WERI-Rb-1 (cell line): Measurements from ENCODE around the gene ABCC10.
"Not testable (repeated sequence)": the region's sequence is repeated elsewhere in the genome, so short reads cannot be mapped to it uniquely, and the experiment has no call there.

ENCODE experiments used
- DNase-seq: peaks from one replicate; pipeline ENCODE4 v3.0.0-alpha.2; 2020
- H3K27ac ChIP-seq: fragments of 250-450 bp; sonication (Bioruptor Pico); 2 replicates; pipeline ENCODE4 v1.5.1; 2020; ENCODE audit warnings: mild to moderate bottlenecking, moderate library complexity
- H3K27me3 ChIP-seq: fragments of 250-450 bp; sonication (Bioruptor Pico); 2 replicates; pipeline ENCODE4 v1.5.1; 2021; ENCODE audit warnings: mild to moderate bottlenecking, low read depth, moderate library complexity; ENCODE audit not compliant: insufficient read depth, severe bottlenecking
- H3K36me3 ChIP-seq: fragments of 250-450 bp; sonication (Bioruptor Pico); 2 replicates; pipeline ENCODE4 v1.5.1; 2020; ENCODE audit warnings: mild to moderate bottlenecking, moderate library complexity
- H3K4me3 ChIP-seq: 2 replicates; pipeline ENCODE4 v1.5.1; 2011; ENCODE audit warnings: low read depth, mild to moderate bottlenecking, control low read depth, low read length
- H3K9me3 ChIP-seq: fragments of 250-450 bp; sonication (Bioruptor Pico); 2 replicates; pipeline ENCODE4 v1.5.1; 2021; ENCODE audit warnings: mild to moderate bottlenecking, moderate library complexity; ENCODE audit not compliant: severe bottlenecking
- TF ChIP-seq, protein P1 (sequence below): IDR thresholded peaks from 2 replicates; pipeline ENCODE4 v1.5.1; 2011; ENCODE audit warnings: low read depth, mild to moderate bottlenecking, control low read depth, inconsistent platforms, low read length

The ABCC10 gene

DNA sequence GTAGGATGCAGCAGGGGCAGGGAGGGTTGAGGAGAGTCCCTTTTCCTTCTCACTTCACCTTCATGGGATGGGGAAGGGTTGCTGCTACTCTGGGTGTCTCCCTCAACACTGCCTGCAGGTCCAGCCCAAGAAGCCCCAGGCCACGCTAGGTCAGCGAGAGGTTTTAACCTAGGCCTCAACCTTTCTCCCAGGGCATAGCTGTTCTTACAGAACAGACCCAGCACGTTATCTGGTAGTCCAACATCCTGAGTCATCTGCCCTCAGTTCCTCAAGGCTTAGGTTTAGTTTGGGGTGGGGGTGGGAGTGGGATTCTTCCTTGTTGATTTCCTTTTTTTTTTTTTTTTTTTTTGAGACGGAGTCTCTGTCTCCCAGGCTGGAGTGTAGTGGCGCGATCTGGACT, 67.0 kb downstream of the ABCC10 start:
- no peak for DNase-seq
- H3K27me3 ChIP-seq, result no peaks in the 10 kb centered on the region
- H3K9me3 ChIP-seq, result no peaks in the 10 kb centered on the region
- no peak overlapping the region for H3K27ac ChIP-seq
- TF ChIP-seq, protein P1, sequence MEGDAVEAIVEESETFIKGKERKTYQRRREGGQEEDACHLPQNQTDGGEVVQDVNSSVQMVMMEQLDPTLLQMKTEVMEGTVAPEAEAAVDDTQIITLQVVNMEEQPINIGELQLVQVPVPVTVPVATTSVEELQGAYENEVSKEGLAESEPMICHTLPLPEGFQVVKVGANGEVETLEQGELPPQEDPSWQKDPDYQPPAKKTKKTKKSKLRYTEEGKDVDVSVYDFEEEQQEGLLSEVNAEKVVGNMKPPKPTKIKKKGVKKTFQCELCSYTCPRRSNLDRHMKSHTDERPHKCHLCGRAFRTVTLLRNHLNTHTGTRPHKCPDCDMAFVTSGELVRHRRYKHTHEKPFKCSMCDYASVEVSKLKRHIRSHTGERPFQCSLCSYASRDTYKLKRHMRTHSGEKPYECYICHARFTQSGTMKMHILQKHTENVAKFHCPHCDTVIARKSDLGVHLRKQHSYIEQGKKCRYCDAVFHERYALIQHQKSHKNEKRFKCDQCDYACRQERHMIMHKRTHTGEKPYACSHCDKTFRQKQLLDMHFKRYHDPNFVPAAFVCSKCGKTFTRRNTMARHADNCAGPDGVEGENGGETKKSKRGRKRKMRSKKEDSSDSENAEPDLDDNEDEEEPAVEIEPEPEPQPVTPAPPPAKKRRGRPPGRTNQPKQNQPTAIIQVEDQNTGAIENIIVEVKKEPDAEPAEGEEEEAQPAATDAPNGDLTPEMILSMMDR, result no peak
- H3K36me3 ChIP-seq, result peaks cover 27% of the 10 kb centered on the region
- H3K4me3 ChIP-seq, result no peak overlapping the region

DNA sequence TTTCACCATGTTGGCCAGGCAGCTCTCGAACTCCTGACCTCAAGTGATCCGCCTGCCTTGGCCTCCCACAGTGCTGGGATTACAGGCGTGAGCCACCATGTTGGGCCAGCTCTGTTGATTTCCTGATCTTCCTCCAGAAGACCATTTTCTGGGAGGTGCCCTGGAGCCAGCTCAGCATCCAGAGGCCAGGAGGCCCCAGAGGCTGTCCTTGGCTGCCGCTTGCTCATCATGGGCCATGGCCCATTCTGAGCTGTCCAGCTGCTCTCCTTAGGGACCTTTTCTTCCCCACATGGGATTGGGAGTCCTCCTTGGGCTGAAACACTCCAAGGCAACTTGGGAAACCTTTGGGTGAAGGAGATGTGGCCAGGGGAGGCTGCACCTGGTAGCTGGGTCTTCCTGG, 67.4 kb downstream of the ABCC10 start:
- TF ChIP-seq, protein P1, result no peak
- peaks cover 31% of the 10 kb centered on the region for H3K36me3 ChIP-seq
- H3K27me3 ChIP-seq, result no peaks in the 10 kb centered on the region
- H3K9me3 ChIP-seq, result no peaks in the 10 kb centered on the region
- H3K27ac ChIP-seq, result no peak overlapping the region
- no peak for DNase-seq
- no peak overlapping the region for H3K4me3 ChIP-seq

DNA sequence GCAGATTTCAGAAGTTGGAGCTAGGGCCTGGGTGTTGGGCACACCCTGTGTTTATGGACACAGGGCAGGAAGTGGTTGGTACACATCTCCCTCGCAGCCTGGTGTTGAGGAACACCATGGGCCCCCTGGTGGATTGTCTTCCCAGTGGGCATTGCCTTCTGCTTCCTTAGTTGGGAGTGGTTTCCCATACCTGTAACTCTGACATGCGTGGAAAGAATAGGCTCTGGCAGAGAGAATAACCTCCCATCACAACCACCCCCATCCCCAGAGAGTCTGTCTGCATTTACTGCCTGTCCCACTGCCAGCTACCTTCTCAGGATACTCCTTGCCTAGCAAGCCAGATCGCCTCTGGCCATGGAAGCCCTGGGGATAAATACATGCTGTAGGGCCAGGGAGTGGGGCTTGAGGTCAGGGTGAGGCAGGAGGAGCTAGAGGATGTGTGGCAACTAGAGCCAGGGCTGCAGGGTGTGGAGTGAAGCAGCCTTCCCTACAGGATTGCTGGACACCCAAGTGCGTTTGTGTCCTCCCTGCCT, 68.1 kb downstream of the ABCC10 start:
- Histone ChIP-seq H3K27me3 (no peaks in the 10 kb centered on the region), H3K36me3 (peaks cover 38% of the 10 kb centered on the region), H3K27ac (no peak overlapping the region), H3K4me3 (no peak overlapping the region), H3K9me3 (no peaks in the 10 kb centered on the region)
- TF ChIP-seq, protein P1, result peak; percentile 65
- DNase-seq, result no peak

DNA sequence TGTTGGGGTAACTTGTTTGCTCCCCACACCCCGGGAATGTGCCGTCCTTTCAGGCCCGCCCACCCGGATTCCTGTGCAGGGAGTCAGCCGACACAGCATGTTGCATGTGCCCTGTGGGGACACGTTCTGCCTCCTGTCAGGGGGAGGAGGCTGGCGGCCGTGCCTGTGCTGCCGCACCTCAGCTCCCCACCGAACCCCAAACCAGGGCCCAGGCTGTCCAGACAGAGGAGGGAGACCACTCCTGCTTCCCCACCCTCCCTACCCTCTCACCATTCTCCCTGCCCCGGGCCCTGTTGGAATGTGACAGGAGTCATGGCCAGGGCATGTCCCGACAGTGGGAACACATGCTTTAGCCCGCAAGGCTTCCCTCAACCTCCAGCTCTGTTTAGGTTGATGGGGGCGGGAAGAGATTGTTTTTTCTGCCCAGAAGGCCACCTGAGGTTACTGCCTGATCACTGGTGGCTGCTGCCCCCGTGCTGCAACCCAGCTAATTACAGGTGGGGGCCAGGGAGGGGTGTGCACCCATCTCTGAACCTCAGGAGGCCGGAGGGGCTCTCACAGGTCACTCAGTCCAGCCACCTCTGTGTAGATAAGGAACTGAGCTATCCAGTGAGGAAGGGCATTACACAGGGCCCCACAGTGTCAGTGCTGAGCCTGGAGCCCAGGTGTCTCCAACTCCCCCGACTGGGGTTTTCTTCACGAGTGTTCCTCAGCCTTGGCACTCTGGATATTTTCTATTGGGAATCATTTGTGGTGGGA, 69.2 kb downstream of the ABCC10 start:
- Histone ChIP-seq H3K27ac (peak overlapping the region; percentile 3; the same call in 1 of the 2 replicates), H3K4me3 (no peak overlapping the region)

DNA sequence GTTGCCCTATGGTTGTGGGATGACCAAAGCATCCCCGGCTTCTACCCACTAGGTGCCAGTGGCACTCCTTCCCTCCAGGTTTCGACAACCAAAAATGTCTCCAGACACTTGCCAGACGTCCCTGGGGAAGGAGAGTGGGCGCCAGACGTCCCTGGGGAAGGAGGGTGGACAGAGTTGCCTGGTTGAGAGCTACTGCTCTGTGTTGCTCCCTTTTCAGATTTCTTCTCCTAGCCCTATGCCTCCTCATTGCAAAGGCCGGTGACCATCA, 69.7 kb downstream of the ABCC10 start:
- Histone ChIP-seq H3K36me3 (peaks cover 50% of the 10 kb centered on the region), H3K9me3 (no peaks in the 10 kb centered on the region), H3K4me3 (no peak overlapping the region), H3K27ac (no peak overlapping the region), H3K27me3 (no peaks in the 10 kb centered on the region)
- DNase-seq, result no peak
- TF ChIP-seq, protein P1, result no peak

More for the DNA sequence above, 69.2 kb downstream of the ABCC10 start:
- Histone ChIP-seq H3K27me3 (no peaks in the 10 kb centered on the region), H3K9me3 (no peaks in the 10 kb centered on the region), H3K36me3 (peaks cover 49% of the 10 kb centered on the region)
- DNase-seq, result peak; percentile 86
- TF ChIP-seq, protein P1, result peak; percentile 90

DNA sequence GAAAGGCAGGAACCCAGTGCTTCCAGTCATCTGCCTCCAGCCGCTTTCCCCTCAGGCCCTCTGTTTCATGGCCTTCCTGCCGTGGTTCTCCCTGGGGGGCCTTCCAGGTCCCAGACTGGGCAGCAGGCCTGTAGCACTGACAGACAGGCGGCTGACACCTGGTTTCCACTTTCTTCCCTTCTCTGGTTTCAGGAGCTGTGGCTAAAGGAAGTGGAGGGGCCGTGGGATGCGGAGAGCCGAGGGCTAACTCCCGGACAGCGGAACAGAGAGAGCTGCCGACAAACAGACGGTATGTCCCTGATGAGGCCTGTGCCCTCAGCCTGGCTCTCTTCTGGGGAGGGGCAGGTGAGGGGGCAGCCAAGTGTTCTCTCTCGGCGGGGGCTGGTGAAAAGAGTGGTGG, 70.3 kb downstream of the ABCC10 start:
- no peak for DNase-seq
- no peaks in the 10 kb centered on the region for H3K9me3 ChIP-seq
- TF ChIP-seq, protein P1, result no peak
- H3K27me3 ChIP-seq, result no peaks in the 10 kb centered on the region
- H3K36me3 ChIP-seq, result peaks cover 56% of the 10 kb centered on the region
- no peak overlapping the region for H3K4me3 ChIP-seq
- H3K27ac ChIP-seq, result no peak overlapping the region

DNA sequence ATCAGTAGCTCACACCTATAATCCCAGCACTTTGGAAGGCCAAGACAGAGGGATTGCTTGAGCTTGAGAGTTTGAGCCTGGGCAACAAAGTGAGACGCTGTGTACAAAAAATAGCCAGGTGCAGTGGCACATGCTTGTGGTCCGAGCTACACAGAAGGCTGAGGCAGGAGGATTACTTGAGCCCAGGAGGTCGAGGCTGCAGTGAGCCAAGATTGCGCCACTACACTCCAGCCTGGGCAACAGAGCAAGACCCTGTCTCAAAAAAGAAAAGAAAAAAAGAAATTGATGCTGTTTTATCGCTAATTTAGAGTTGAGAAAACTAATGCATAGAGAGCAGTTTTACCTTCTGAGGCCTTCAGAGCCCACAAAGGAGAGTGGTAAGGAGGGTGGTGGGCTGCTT, 71.0 kb downstream of the ABCC10 start:
- peaks cover 62% of the 10 kb centered on the region for H3K36me3 ChIP-seq
- not testable (repeated sequence) for H3K27me3 ChIP-seq, H3K9me3 ChIP-seq, H3K27ac ChIP-seq, DNase-seq, H3K4me3 ChIP-seq
